OCI-LY7 (cell line): ENCODE data around the gene KLHDC3. TPM values are rescaled to one million over a fixed set of nuclear protein-coding genes. Genes with fewer than 3 reads are reported as not detected.

ENCODE experiments used
- BruUV-seq: library from RNA; stranded (reverse); fragments of 400-500 nt; replicated peaks from 2 replicates; lab custom pipeline; 2021; lab: Mats Ljungman, UMichigan
- CTCF ChIA-PET: fragments of 300-600 bp; sonication (Branson Sonifier 250); formaldehyde crosslinking; loops from one replicate; lab custom pipeline; 2022; ENCODE audit warnings: antibody characterized with exemption; ENCODE audit not compliant: unreplicated experiment; lab: Charles Lee
- POLR2A ChIA-PET: fragments of 300-600 bp; sonication (Branson Sonifier 250); formaldehyde crosslinking; loops from one replicate; lab custom pipeline; 2022; ENCODE audit warnings: antibody characterized with exemption; lab: Charles Lee
- DNase-seq: peaks from one replicate; pipeline ENCODE4 v3.0.0-alpha.2; 2015; ENCODE audit warnings: low spot score
- H2AFZ ChIP-seq: fragments of 200-600 bp; sonication (generic), shearing (Covaris generic); 2 replicates; pipeline ENCODE4 v1.6.1; 2014; ENCODE audit warnings: mild to moderate bottlenecking, antibody characterized with exemption, low read length, moderate library complexity
- H3K27ac ChIP-seq: fragments of 200-600 bp; sonication (generic); 2 replicates; pipeline ENCODE4 v1.5.1; 2014; ENCODE audit warnings: mixed run types, low read depth, mild to moderate bottlenecking, moderate library complexity, low read length, inconsistent platforms; ENCODE audit not compliant: poor library complexity, severe bottlenecking
- H3K36me3 ChIP-seq: fragments of 200-600 bp; sonication (generic); 2 replicates; pipeline ENCODE4 v1.6.1; 2014; ENCODE audit warnings: mild to moderate bottlenecking, antibody characterized with exemption, low read length, moderate library complexity, mixed read lengths; ENCODE audit not compliant: insufficient read depth
- H3K4me1 ChIP-seq: fragments of 200-600 bp; sonication (generic); 2 replicates; pipeline ENCODE4 v1.5.1; 2014; ENCODE audit warnings: mild to moderate bottlenecking, low read length; ENCODE audit not compliant: insufficient read depth, poor library complexity, severe bottlenecking
- H3K4me2 ChIP-seq: fragments of 200-600 bp; sonication (generic); 2 replicates; pipeline ENCODE4 v1.6.1; 2014; ENCODE audit warnings: mild to moderate bottlenecking, low read length
- H3K4me3 ChIP-seq: fragments of 200-600 bp; sonication (generic); 2 replicates; pipeline ENCODE4 v1.5.1; 2014; ENCODE audit warnings: mild to moderate bottlenecking, low read depth, low read length; ENCODE audit not compliant: poor library complexity, severe bottlenecking
- H3K79me2 ChIP-seq: fragments of 200-600 bp; sonication (generic); 2 replicates; pipeline ENCODE4 v1.6.1; 2016; ENCODE audit warnings: low read depth, mild to moderate bottlenecking, low read length, moderate library complexity, mixed read lengths; ENCODE audit not compliant: insufficient read depth
- H3K9me2 ChIP-seq: fragments of 200-600 bp; sonication (generic); 2 replicates; pipeline ENCODE4 v1.6.1; 2016; ENCODE audit warnings: mild to moderate bottlenecking, low read length, mixed read lengths; ENCODE audit not compliant: insufficient read depth
- H3K9me3 ChIP-seq: fragments of 200-600 bp; sonication (generic); 2 replicates; pipeline ENCODE4 v1.6.1; 2014; ENCODE audit warnings: mild to moderate bottlenecking, mixed run types, low read length, mixed read lengths
- H4K20me1 ChIP-seq: fragments of 200-600 bp; sonication (generic); 2 replicates; pipeline ENCODE4 v1.6.1; 2014; ENCODE audit warnings: mild to moderate bottlenecking, antibody characterized with exemption, low read length, moderate library complexity, mixed read lengths; ENCODE audit not compliant: insufficient read depth
- EZH2phosphoT487 ChIP-seq: fragments of 200-600 bp; sonication (generic); IDR thresholded peaks from 2 replicates; pipeline ENCODE4 v1.6.1; 2018; ENCODE audit warnings: low read depth, borderline replicate concordance, mild to moderate bottlenecking, mixed run types, antibody characterized with exemption, low read length, moderate library complexity, mixed read lengths
- intact Hi-C: fragments of 100-400 bp; cut with micrococcal nuclease; formaldehyde crosslinking; loops from one replicate; pipeline ENCODE4 v1.10.0; 2022; ENCODE audit not compliant: unreplicated experiment
- total RNA-seq, 2 experiments: library from RNA; depleted of rRNA in 1 of 2; stranded (reverse); fragments of >200 nt in 1 of 2; shearing (Covaris generic) in 1 of 2; gene quantifications; 2 replicates each; pipeline ENCODE4 v1.2.3, GENCODE V29; 2014 to 2022
- TF ChIP-seq, protein P1 (sequence below): fragments of 200-600 bp; sonication (generic); conservative IDR thresholded peaks from 2 replicates; pipeline ENCODE4 v1.5.1; 2014; ENCODE audit warnings: mild to moderate bottlenecking, antibody characterized with exemption, low read length, moderate library complexity, mixed read lengths

The KLHDC3 gene
- total RNA-seq, 2 experiments from 2014 or later, result 89.9 to 91.4 TPM

DNA sequence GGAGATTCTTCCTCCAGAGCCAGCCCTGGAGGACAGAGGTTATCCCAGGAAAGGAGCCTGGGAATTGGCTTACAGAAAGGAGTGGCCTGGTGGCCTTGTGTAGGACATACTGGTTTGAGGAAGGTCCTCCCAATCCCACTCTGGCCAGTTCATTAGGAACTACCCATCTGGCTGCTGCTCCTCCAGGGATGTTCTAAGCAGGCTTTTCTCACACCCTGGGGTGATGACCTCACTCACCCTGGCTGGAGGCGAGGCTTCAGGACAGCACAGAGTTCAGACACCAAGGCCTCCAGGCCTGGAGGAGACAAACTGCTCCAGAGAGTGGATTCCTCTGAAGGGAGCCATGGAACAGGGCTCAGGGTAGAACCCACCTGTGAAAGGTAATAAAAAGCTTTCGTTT lies 44.6 kb upstream of the KLHDC3 start:
- intact Hi-C loops, result no loop called here
- ChIA-PET CTCF (no interaction called here), POLR2A (no interaction called here)
- TF ChIP-seq, protein P1, sequence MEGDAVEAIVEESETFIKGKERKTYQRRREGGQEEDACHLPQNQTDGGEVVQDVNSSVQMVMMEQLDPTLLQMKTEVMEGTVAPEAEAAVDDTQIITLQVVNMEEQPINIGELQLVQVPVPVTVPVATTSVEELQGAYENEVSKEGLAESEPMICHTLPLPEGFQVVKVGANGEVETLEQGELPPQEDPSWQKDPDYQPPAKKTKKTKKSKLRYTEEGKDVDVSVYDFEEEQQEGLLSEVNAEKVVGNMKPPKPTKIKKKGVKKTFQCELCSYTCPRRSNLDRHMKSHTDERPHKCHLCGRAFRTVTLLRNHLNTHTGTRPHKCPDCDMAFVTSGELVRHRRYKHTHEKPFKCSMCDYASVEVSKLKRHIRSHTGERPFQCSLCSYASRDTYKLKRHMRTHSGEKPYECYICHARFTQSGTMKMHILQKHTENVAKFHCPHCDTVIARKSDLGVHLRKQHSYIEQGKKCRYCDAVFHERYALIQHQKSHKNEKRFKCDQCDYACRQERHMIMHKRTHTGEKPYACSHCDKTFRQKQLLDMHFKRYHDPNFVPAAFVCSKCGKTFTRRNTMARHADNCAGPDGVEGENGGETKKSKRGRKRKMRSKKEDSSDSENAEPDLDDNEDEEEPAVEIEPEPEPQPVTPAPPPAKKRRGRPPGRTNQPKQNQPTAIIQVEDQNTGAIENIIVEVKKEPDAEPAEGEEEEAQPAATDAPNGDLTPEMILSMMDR, result no peak
- TF ChIP-seq EZH2phosphoT487, result no peak
- no peaks in the 10 kb centered on the region for H3K9me2 ChIP-seq
- no TSS peak for BruUV-seq
- H3K4me3 ChIP-seq, result no peak overlapping the region
- H3K36me3 ChIP-seq, result peaks cover 21% of the 10 kb centered on the region
- H3K27ac ChIP-seq, result no peak overlapping the region
- H3K4me1 ChIP-seq, result no peaks in the 10 kb centered on the region
- no peak overlapping the region for H3K4me2 ChIP-seq
- DNase-seq, result no peak
- no peaks in the 10 kb centered on the region for H3K79me2 ChIP-seq
- H2AFZ ChIP-seq, result no peak overlapping the region
- no peaks in the 10 kb centered on the region for H4K20me1 ChIP-seq
- no peaks in the 10 kb centered on the region for H3K9me3 ChIP-seq

DNA sequence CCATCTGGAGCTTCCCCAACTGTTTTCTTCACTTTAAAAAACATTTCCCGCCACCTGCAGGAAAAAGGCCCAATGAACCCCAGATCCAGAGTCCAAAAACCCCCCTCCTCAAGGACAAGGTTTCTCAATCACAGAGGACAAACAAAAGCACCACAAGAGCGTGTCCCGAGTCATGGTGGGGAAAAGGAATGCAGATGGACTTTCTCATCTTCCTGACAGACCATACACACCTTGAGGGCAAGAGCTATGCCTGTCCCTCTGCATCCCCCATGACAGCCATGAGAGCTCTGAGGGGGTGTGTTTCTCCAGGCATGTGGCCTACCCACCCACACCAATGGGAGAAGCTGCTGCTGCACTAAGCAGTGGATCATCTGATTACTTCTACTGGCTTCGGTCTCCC lies 44.1 kb upstream of the KLHDC3 start:
- Histone ChIP-seq H3K4me3 (no peak overlapping the region), H3K4me1 (no peaks in the 10 kb centered on the region), H2AFZ (no peak overlapping the region), H3K4me2 (no peak overlapping the region), H3K9me2 (no peaks in the 10 kb centered on the region), H3K27ac (no peak overlapping the region), H3K9me3 (no peaks in the 10 kb centered on the region), H3K79me2 (no peaks in the 10 kb centered on the region), H3K36me3 (peaks cover 20% of the 10 kb centered on the region), H4K20me1 (no peaks in the 10 kb centered on the region)
- TF ChIP-seq EZH2phosphoT487, result no peak
- TF ChIP-seq, protein P1, result no peak
- CTCF ChIA-PET, result no interaction called here
- intact Hi-C loops, result no loop called here
- no TSS peak for BruUV-seq
- no peak for DNase-seq
- POLR2A ChIA-PET, result no interaction called here

DNA sequence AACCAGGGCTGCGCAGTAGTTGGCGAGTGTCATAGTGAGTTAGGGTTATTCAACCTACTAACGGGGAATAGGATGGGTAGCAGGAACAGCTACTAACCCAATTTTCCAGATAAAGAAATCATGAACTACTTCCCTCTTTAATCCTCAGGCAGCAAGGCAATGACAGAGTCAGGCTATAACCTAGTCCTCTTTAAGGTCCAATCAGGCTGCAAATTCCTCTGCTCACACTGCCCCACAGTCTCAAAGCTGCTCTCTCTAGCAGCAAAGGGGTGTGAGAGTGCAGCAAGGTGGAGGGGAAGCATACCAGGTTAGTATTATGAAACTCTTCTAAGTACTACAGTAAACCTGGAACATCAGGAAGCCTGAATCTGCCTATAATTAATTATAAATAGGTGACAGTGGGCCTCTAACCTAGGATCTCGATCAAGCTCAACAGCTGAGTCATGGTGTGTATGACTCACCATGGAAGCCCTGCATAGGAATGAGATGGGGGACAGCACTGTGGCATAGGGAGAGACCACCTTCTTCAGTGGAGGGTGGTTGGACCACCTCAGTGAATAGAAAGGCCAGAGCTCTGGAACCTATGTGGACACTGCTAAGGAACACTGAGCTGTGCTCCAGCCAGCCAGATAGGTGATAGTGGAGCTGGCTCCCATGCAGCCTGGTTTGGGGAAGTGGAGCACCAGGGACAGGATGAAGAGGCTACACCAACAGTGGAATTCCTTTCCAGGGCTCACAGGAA lies 43.0 kb upstream of the KLHDC3 start:
- Histone ChIP-seq H3K4me1 (no peaks in the 10 kb centered on the region), H3K79me2 (no peaks in the 10 kb centered on the region), H3K4me3 (no peak overlapping the region), H3K9me2 (no peaks in the 10 kb centered on the region), H3K9me3 (no peaks in the 10 kb centered on the region), H3K36me3 (peaks cover 25% of the 10 kb centered on the region), H3K4me2 (no peak overlapping the region), H4K20me1 (no peaks in the 10 kb centered on the region), H3K27ac (no peak overlapping the region), H2AFZ (no peak overlapping the region)
- ChIA-PET POLR2A (interaction anchor here (0.6 to 1.8 kb wide), 2 partner anchors 13 to 737 kb away, joined by 5 to 9 read pairs; partner anchors contain the start of gene PPP2R5D), CTCF (no interaction called here)
- no peak for TF ChIP-seq EZH2phosphoT487
- TF ChIP-seq, protein P1, result no peak
- DNase-seq, result no peak
- no TSS peak for BruUV-seq
- intact Hi-C loops, result no loop called here
